Ascending aorta (tissue), 2 donors: ENCODE data around the gene TTLL10. TPM values are rescaled to one million over a fixed set of nuclear protein-coding genes. Genes with fewer than 3 reads are reported as not detected.

Source experiments
- DNase-seq, 2 donors: peaks; one replicate each; pipeline ENCODE4 v3.0.0-alpha.2; 2019; ENCODE audit warnings: low spot score in 2 of 2
- H3K27ac ChIP-seq, 2 donors: fragments of 200-600 bp; sonication (generic); one replicate each; pipeline ENCODE4 v1.5.1; 2016 to 2017; ENCODE audit warnings: mild to moderate bottlenecking in 1 of 2
- H3K27me3 ChIP-seq: fragments of 200-600 bp; sonication (generic); one replicate; pipeline ENCODE4 v1.5.1; 2017
- H3K36me3 ChIP-seq, 2 donors: fragments of 200-600 bp; sonication (generic); one replicate each; pipeline ENCODE4 v1.5.1; 2016
- H3K4me1 ChIP-seq, 2 donors: fragments of 200-600 bp; sonication (generic); one replicate each; pipeline ENCODE4 v1.5.1; 2016 to 2017; ENCODE audit warnings: mild to moderate bottlenecking in 1 of 2
- H3K4me3 ChIP-seq, 2 donors: fragments of 200-600 bp; sonication (generic); one replicate each; pipeline ENCODE4 v1.5.1; 2016 to 2017; ENCODE audit warnings: mild to moderate bottlenecking in 1 of 2
- H3K9me3 ChIP-seq, 2 donors: fragments of 200-600 bp; sonication (generic); one replicate each; pipeline ENCODE4 v1.5.1; 2016
- CTCF ChIP-seq, 3 experiments: fragments of 200-600 bp in 2 of 3; fragments of 450-650 bp in 1 of 3; sonication (generic) in 2 of 3; IDR thresholded peaks; one replicate each; pipeline ENCODE4 v1.5.1; 2016 to 2019; ENCODE audit warnings: antibody characterized with exemption in 3 of 3, mild to moderate bottlenecking in 1 of 3, moderate library complexity in 1 of 3
- intact Hi-C: fragments of 100-400 bp; cut with DNase I; formaldehyde crosslinking; loops from one replicate; pipeline ENCODE4 v1.15.1; 2023
- total RNA-seq: library from RNA; depleted of rRNA; stranded (reverse); fragments of >200 nt; gene quantifications from one replicate; pipeline ENCODE4 v1.1.0, GENCODE V29; 2016

Gene TTLL10
- total RNA-seq, 1 donor from 2014 or later: not detected

GRCh38 chr1:1153874-1154273, 19.8 kb upstream of the TTLL10 start:
- TF ChIP-seq CTCF (IDR thresholded peaks at IDR 0.05): no peak
- Histone ChIP-seq H3K36me3 (no peaks in the 10 kb centered on the region), H3K27ac (no peak overlapping the region), H3K9me3 (no peaks in the 10 kb centered on the region), H3K4me3 (no peak overlapping the region), H3K27me3 (no peaks in the 10 kb centered on the region), H3K4me1 (peaks cover 4 to 8% of the 10 kb centered on the region in 2 donors)
- intact Hi-C loops: no loop called here
- no peak for DNase-seq

GRCh38 chr1:1155258-1155657, 18.4 kb upstream of the TTLL10 start:
- intact Hi-C loops: no loop called here

GRCh38 chr1:1156140-1157032, 17.3 kb upstream of the TTLL10 start:
- no peak overlapping the region for H3K4me3 ChIP-seq
- H3K27ac ChIP-seq: peak overlapping the region in 1 of 2 donors; percentile 25
- DNase-seq: no peak
- TF ChIP-seq CTCF (IDR thresholded peaks at IDR 0.05): no peak
- no peaks in the 10 kb centered on the region for H3K36me3 ChIP-seq
- intact Hi-C loops: no loop called here
- peaks cover 4 to 8% of the 10 kb centered on the region in 2 donors for H3K4me1 ChIP-seq
- no peaks in the 10 kb centered on the region for H3K9me3 ChIP-seq
- no peaks in the 10 kb centered on the region for H3K27me3 ChIP-seq

More at GRCh38 chr1:1155258-1155657, 18.4 kb upstream of the TTLL10 start:
- no peak for DNase-seq
- H3K4me1 ChIP-seq: peaks cover 4 to 8% of the 10 kb centered on the region in 2 donors
- H3K27ac ChIP-seq: no peak overlapping the region
- no peaks in the 10 kb centered on the region for H3K36me3 ChIP-seq
- no peaks in the 10 kb centered on the region for H3K9me3 ChIP-seq
- H3K4me3 ChIP-seq: no peak overlapping the region
- H3K27me3 ChIP-seq: no peaks in the 10 kb centered on the region
- TF ChIP-seq CTCF (IDR thresholded peaks at IDR 0.05): no peak

- no peak for TF ChIP-seq CTCF (IDR thresholded peaks at IDR 0.05)
- DNase-seq: no peak
- H3K4me3 ChIP-seq: no peak overlapping the region
- no peaks in the 10 kb centered on the region for H3K27me3 ChIP-seq
- no peaks in the 10 kb centered on the region for H3K9me3 ChIP-seq
- H3K36me3 ChIP-seq: no peaks in the 10 kb centered on the region
- H3K4me1 ChIP-seq: peaks cover 4 to 8% of the 10 kb centered on the region in 2 donors
- intact Hi-C loops: no loop called here
- H3K27ac ChIP-seq: no peak overlapping the region
Measured at GRCh38 chr1:1157033-1157365, 16.7 kb upstream of the TTLL10 start.

- Histone ChIP-seq H3K4me3 (peak overlapping the region; percentile 78 to 89), H3K9me3 (no peaks in the 10 kb centered on the region), H3K27ac (peak overlapping the region; percentile 88 to 90), H3K4me1 (peaks cover 4 to 8% of the 10 kb centered on the region in 2 donors), H3K27me3 (no peaks in the 10 kb centered on the region), H3K36me3 (no peaks in the 10 kb centered on the region)
- TF ChIP-seq CTCF (IDR thresholded peaks at IDR 0.05): no peak
- intact Hi-C loops: no loop called here
- DNase-seq: peak; percentile 29 to 89
Measured at GRCh38 chr1:1157426-1157913, 16.2 kb upstream of the TTLL10 start.
